Liver (tissue), 9 donors: ENCODE measurements around the gene CRYBA2. TPM values are rescaled to one million over a fixed set of nuclear protein-coding genes. Genes with fewer than 3 reads are reported as not detected.

Source experiments
- DNase-seq: peaks from one replicate; pipeline ENCODE4 v3.0.0-alpha.2; 2017; ENCODE audit warnings: low spot score
- H3K27ac ChIP-seq, 2 donors: one replicate each; pipeline ENCODE4 v1.7.0; 2013; ENCODE audit warnings: inconsistent platforms in 2 of 2, low read length in 2 of 2, control low read depth in 1 of 2, low read depth in 1 of 2, mild to moderate bottlenecking in 1 of 2
- H3K27me3 ChIP-seq, 4 donors: one replicate each; pipeline versions ENCODE4 v1.6.1 to v1.7.0; 2013; ENCODE audit warnings: low read length in 3 of 4, inconsistent platforms in 1 of 4, mild to moderate bottlenecking in 1 of 4, moderate library complexity in 1 of 4; ENCODE audit not compliant: control insufficient read depth in 4 of 4, insufficient read depth in 4 of 4
- H3K36me3 ChIP-seq, 4 donors: one replicate each; pipeline versions ENCODE4 v1.6.1 to v1.7.0; 2013; ENCODE audit warnings: low read length in 3 of 4, mild to moderate bottlenecking in 3 of 4, low read depth in 1 of 4, moderate library complexity in 1 of 4; ENCODE audit not compliant: control insufficient read depth in 4 of 4, insufficient read depth in 3 of 4
- H3K4me1 ChIP-seq, 4 donors: one replicate each; pipeline versions ENCODE4 v1.6.1 to v1.7.0; 2013; ENCODE audit warnings: low read length in 3 of 4, mild to moderate bottlenecking in 3 of 4, moderate library complexity in 1 of 4; ENCODE audit not compliant: control insufficient read depth in 4 of 4, insufficient read depth in 4 of 4
- H3K4me3 ChIP-seq, 3 donors: one replicate each; pipeline versions ENCODE4 v1.6.1 to v1.7.0; 2013; ENCODE audit warnings: low read length in 3 of 3, control low read depth in 1 of 3, low read depth in 1 of 3, mild to moderate bottlenecking in 1 of 3
- H3K9ac ChIP-seq, 2 donors: one replicate each; pipeline ENCODE4 v1.7.0; 2013; ENCODE audit warnings: low read length in 2 of 2, mild to moderate bottlenecking in 2 of 2, moderate library complexity in 2 of 2, control low read depth in 1 of 2, low read depth in 1 of 2
- H3K9me3 ChIP-seq, 4 donors: one replicate each; pipeline versions ENCODE4 v1.6.1 to v1.7.0; 2013; ENCODE audit warnings: low read length in 3 of 4; ENCODE audit not compliant: control insufficient read depth in 4 of 4
- EGR1 ChIP-seq, 2 donors: IDR thresholded peaks; 2 replicates each; pipeline ENCODE4 v1.6.1; 2016 to 2018; ENCODE audit warnings: antibody characterized with exemption in 2 of 2, low read depth in 2 of 2
- FOXA1 ChIP-seq: IDR thresholded peaks from 2 replicates; pipeline ENCODE4 v1.6.1; 2016; ENCODE audit warnings: antibody characterized with exemption
- FOXA2 ChIP-seq: IDR thresholded peaks from 2 replicates; pipeline ENCODE4 v1.6.1; 2016; ENCODE audit warnings: antibody characterized with exemption
- GABPA ChIP-seq, 2 donors: IDR thresholded peaks in 1 of 2; conservative IDR thresholded peaks in 1 of 2; 2 replicates each; pipeline ENCODE4 v1.6.1; 2016; ENCODE audit warnings: antibody characterized with exemption in 2 of 2, mild to moderate bottlenecking in 1 of 2, moderate library complexity in 1 of 2
- HNF4A ChIP-seq, 2 donors: conservative IDR thresholded peaks; 2 replicates each; pipeline ENCODE4 v1.6.1; 2016; ENCODE audit warnings: antibody characterized with exemption in 2 of 2, mild to moderate bottlenecking in 2 of 2
- HNF4G ChIP-seq: IDR thresholded peaks from 2 replicates; pipeline ENCODE4 v1.6.1; 2016; ENCODE audit warnings: antibody characterized with exemption
- JUND ChIP-seq, 2 donors: IDR thresholded peaks; 2 replicates each; pipeline ENCODE4 v1.6.1; 2016; ENCODE audit warnings: antibody characterized with exemption in 2 of 2
- NR2F2 ChIP-seq: IDR thresholded peaks from 2 replicates; pipeline ENCODE4 v1.6.1; 2016; ENCODE audit warnings: antibody characterized with exemption
- RAD21 ChIP-seq, 2 donors: IDR thresholded peaks; 2 replicates each; pipeline ENCODE4 v1.6.1; 2016; ENCODE audit warnings: antibody characterized with exemption in 2 of 2, mild to moderate bottlenecking in 2 of 2
- RXRA ChIP-seq, 2 donors: IDR thresholded peaks; 2 replicates each; pipeline ENCODE4 v1.6.1; 2017 to 2018; ENCODE audit warnings: antibody characterized with exemption in 2 of 2, mild to moderate bottlenecking in 1 of 2
- SP1 ChIP-seq: IDR thresholded peaks from 2 replicates; pipeline ENCODE4 v1.6.1; 2018; ENCODE audit warnings: antibody characterized with exemption, mild to moderate bottlenecking
- TAF1 ChIP-seq: conservative IDR thresholded peaks from 2 replicates; pipeline ENCODE4 v1.6.1; 2016; ENCODE audit warnings: antibody characterized with exemption, mild to moderate bottlenecking
- YY1 ChIP-seq: IDR thresholded peaks from 2 replicates; pipeline ENCODE4 v1.6.1; 2016; ENCODE audit warnings: antibody characterized with exemption, mild to moderate bottlenecking
- WGBS: extraction: QIAGEN DNeasy Blood & Tissue Kit; methylation state at CpG from one replicate; pipeline ENCODE4 v1.1.7; 2013; 5-methylcytosine and 5-hydroxymethylcytosine counted together
- polyA plus RNA-seq, 2 donors: library from polyadenylated mRNA; stranded (reverse) in 1 of 2; unstranded in 1 of 2; fragments of 200-250 nt in 1 of 2; fragments of >200 nt in 1 of 2; fragmentation: Nextera tagmentation in 1 of 2; extraction: Ambion mirVana in 1 of 2; gene quantifications; one replicate each; pipeline versions ENCODE4 v1.2.1 to v1.2.3, GENCODE V29; 2013 to 2015
- total RNA-seq, 2 donors: library from RNA; depleted of rRNA; stranded (reverse); fragments of >200 nt; gene quantifications; one replicate each; pipeline ENCODE4 v1.2.3, GENCODE V29; 2014
- TF ChIP-seq, protein P1 (sequence below): IDR thresholded peaks from 2 replicates; pipeline ENCODE4 v1.6.1; 2016; ENCODE audit warnings: antibody characterized with exemption
- TF ChIP-seq, protein P2 (sequence below): IDR thresholded peaks from 2 replicates; pipeline ENCODE4 v1.6.1; 2016; ENCODE audit warnings: antibody characterized with exemption
- TF ChIP-seq, protein P3 (sequence below): IDR thresholded peaks from 2 replicates; pipeline ENCODE4 v1.6.1; 2016; ENCODE audit warnings: antibody characterized with exemption
- TF ChIP-seq, protein P4 (sequence below): fragments of 150-350 bp; IDR thresholded peaks from 2 replicates; pipeline ENCODE4 v1.5.1; 2017; ENCODE audit warnings: improper control_type of control experiment, low read depth, low read length; ENCODE audit not compliant: missing input control
- TF ChIP-seq, protein P5 (sequence below): IDR thresholded peaks from 2 replicates; pipeline ENCODE4 v1.6.1; 2016; ENCODE audit warnings: antibody characterized with exemption, mild to moderate bottlenecking
- donor health status: healthy.
- donor health status: healthy.
- donor health status: healthy.
- donor health status: healthy.
- donor health status: healthy.

Gene CRYBA2
- total and polyA plus RNA-seq, 4 donors, result not detected

DNA sequence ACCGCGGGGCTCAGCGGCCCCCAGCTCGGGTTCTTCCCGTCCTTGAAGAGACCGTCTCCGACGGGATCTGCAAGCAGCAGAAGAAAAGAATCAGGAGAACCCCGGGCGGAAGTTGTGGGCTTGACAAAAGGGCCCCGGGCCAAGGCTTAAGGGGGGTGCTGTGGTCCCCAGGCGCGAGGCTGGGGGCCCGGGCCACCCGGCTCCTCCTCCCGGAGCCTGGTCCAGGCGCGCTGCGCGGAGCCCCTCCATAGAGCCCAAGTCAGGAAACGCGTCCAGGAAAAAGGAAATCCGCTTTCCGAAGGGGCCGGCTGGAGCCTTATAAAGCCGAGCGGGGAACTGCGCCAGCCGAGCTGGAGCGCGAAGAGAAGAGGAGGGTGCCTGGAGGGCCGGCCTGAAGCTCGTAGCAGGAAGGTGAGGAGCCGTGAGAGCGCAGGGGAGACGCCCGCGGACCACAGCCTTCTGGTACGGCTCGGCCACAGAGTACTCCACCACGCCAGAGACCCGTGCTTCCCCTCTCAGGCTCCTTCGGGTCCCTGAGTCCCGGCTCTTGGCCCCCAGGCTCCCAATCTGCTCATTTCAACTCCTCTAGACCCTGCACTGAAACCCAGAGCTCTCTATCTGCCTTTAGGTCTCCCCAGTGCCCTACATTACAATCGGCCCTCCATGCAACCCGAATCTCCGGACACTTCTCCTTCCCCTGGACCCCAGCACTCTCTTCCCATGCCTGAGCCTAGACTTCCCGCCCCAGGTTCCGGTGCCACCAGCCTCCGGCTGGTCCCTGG is 8.8 kb downstream of the CRYBA2 start:
- no peak overlapping the region for H3K9ac ChIP-seq
- no peaks in the 10 kb centered on the region for H3K36me3 ChIP-seq
- peaks cover 5 to 30% (median 16%) of the 10 kb centered on the region in 4 donors for H3K4me1 ChIP-seq
- DNase-seq, result no peak
- peaks cover 7 to 30% (median 18%) of the 10 kb centered on the region in 4 donors for H3K27me3 ChIP-seq
- H3K9me3 ChIP-seq, result no peaks in the 10 kb centered on the region
- no peak overlapping the region for H3K4me3 ChIP-seq
- H3K27ac ChIP-seq, result no peak overlapping the region
- WGBS, result 3% methylated on average over 50 of the region's 50 CpGs
- TF ChIP-seq, protein P1, sequence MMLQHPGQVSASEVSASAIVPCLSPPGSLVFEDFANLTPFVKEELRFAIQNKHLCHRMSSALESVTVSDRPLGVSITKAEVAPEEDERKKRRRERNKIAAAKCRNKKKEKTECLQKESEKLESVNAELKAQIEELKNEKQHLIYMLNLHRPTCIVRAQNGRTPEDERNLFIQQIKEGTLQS, result no peak
- TF ChIP-seq NR2F2 (no peak), EGR1 (IDR thresholded peaks at IDR 0.05; ENCODE audit: low read depth in 2 of 2) (no peak), RXRA (IDR thresholded peaks at IDR 0.05) (no peak), HNF4G (no peak), YY1 (no peak), TAF1 (no peak), JUND (IDR thresholded peaks at IDR 0.05) (no peak), FOXA1 (no peak), SP1 (no peak), RAD21 (IDR thresholded peaks at IDR 0.05) (no peak), FOXA2 (no peak), GABPA (IDR thresholded peaks at IDR 0.05 in 1 of 2, conservative IDR thresholded peaks at IDR 0.05 in 1 of 2) (no peak), HNF4A (conservative IDR thresholded peaks at IDR 0.05) (no peak)
- TF ChIP-seq, protein P2, sequence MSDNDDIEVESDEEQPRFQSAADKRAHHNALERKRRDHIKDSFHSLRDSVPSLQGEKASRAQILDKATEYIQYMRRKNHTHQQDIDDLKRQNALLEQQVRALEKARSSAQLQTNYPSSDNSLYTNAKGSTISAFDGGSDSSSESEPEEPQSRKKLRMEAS, result no peak
- TF ChIP-seq, protein P3, sequence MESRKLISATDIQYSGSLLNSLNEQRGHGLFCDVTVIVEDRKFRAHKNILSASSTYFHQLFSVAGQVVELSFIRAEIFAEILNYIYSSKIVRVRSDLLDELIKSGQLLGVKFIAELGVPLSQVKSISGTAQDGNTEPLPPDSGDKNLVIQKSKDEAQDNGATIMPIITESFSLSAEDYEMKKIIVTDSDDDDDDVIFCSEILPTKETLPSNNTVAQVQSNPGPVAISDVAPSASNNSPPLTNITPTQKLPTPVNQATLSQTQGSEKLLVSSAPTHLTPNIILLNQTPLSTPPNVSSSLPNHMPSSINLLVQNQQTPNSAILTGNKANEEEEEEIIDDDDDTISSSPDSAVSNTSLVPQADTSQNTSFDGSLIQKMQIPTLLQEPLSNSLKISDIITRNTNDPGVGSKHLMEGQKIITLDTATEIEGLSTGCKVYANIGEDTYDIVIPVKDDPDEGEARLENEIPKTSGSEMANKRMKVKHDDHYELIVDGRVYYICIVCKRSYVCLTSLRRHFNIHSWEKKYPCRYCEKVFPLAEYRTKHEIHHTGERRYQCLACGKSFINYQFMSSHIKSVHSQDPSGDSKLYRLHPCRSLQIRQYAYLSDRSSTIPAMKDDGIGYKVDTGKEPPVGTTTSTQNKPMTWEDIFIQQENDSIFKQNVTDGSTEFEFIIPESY, result no peak
- TF ChIP-seq, protein P4, sequence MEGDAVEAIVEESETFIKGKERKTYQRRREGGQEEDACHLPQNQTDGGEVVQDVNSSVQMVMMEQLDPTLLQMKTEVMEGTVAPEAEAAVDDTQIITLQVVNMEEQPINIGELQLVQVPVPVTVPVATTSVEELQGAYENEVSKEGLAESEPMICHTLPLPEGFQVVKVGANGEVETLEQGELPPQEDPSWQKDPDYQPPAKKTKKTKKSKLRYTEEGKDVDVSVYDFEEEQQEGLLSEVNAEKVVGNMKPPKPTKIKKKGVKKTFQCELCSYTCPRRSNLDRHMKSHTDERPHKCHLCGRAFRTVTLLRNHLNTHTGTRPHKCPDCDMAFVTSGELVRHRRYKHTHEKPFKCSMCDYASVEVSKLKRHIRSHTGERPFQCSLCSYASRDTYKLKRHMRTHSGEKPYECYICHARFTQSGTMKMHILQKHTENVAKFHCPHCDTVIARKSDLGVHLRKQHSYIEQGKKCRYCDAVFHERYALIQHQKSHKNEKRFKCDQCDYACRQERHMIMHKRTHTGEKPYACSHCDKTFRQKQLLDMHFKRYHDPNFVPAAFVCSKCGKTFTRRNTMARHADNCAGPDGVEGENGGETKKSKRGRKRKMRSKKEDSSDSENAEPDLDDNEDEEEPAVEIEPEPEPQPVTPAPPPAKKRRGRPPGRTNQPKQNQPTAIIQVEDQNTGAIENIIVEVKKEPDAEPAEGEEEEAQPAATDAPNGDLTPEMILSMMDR, result no peak
- TF ChIP-seq, protein P5, sequence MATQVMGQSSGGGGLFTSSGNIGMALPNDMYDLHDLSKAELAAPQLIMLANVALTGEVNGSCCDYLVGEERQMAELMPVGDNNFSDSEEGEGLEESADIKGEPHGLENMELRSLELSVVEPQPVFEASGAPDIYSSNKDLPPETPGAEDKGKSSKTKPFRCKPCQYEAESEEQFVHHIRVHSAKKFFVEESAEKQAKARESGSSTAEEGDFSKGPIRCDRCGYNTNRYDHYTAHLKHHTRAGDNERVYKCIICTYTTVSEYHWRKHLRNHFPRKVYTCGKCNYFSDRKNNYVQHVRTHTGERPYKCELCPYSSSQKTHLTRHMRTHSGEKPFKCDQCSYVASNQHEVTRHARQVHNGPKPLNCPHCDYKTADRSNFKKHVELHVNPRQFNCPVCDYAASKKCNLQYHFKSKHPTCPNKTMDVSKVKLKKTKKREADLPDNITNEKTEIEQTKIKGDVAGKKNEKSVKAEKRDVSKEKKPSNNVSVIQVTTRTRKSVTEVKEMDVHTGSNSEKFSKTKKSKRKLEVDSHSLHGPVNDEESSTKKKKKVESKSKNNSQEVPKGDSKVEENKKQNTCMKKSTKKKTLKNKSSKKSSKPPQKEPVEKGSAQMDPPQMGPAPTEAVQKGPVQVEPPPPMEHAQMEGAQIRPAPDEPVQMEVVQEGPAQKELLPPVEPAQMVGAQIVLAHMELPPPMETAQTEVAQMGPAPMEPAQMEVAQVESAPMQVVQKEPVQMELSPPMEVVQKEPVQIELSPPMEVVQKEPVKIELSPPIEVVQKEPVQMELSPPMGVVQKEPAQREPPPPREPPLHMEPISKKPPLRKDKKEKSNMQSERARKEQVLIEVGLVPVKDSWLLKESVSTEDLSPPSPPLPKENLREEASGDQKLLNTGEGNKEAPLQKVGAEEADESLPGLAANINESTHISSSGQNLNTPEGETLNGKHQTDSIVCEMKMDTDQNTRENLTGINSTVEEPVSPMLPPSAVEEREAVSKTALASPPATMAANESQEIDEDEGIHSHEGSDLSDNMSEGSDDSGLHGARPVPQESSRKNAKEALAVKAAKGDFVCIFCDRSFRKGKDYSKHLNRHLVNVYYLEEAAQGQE, result no peak
